MM.1S (cell line): ENCODE data around the gene PKHD1.

Experiments
- DNase-seq: peaks from one replicate; pipeline ENCODE4 v3.0.0-alpha.2; 2015
- H2AFZ ChIP-seq: fragments of 300-600 bp; sonication (generic); 2 replicates; pipeline ENCODE4 v1.6.0; 2016; ENCODE audit warnings: antibody characterized with exemption, low read length
- H3F3A ChIP-seq: fragments of 300-600 bp; sonication (generic); 2 replicates; pipeline ENCODE4 v1.6.1; 2016; ENCODE audit warnings: mild to moderate bottlenecking, antibody characterized with exemption, low read length, moderate library complexity, mixed read lengths; ENCODE audit not compliant: insufficient read depth
- H3K27ac ChIP-seq: fragments of 300-600 bp; sonication (generic); 2 replicates; pipeline ENCODE4 v1.5.1; 2016; ENCODE audit warnings: mild to moderate bottlenecking, low read length
- H3K27me3 ChIP-seq: fragments of 300-600 bp; sonication (generic); replicated peaks from 2 replicates; pipeline ENCODE4 v1.6.0; 2016; ENCODE audit warnings: low read length; ENCODE audit not compliant: insufficient read depth
- H3K36me3 ChIP-seq: fragments of 300-600 bp; sonication (generic); replicated peaks from 2 replicates; pipeline ENCODE4 v1.6.1; 2016; ENCODE audit warnings: mild to moderate bottlenecking, low read length, mixed read lengths; ENCODE audit not compliant: insufficient read depth
- H3K4me1 ChIP-seq: fragments of 300-600 bp; sonication (generic); 2 replicates; pipeline ENCODE4 v1.6.1; 2016; ENCODE audit warnings: low read length, mixed read lengths
- H3K4me2 ChIP-seq: fragments of 300-600 bp; sonication (generic); 2 replicates; pipeline ENCODE4 v1.6.0; 2016; ENCODE audit warnings: low read depth, low read length
- H3K4me3 ChIP-seq: fragments of 300-600 bp; sonication (generic); 2 replicates; pipeline ENCODE4 v1.5.1; 2016; ENCODE audit warnings: low read length, mixed read lengths
- H3K79me2 ChIP-seq: fragments of 300-600 bp; sonication (generic); 2 replicates; pipeline ENCODE4 v1.6.1; 2016; ENCODE audit warnings: mixed run types, low read length, mixed read lengths
- H3K9ac ChIP-seq: fragments of 300-600 bp; sonication (generic); 2 replicates; pipeline ENCODE4 v1.6.1; 2016; ENCODE audit warnings: low read length, mixed read lengths
- H3K9me2 ChIP-seq: fragments of 300-600 bp; sonication (generic); replicated peaks from 2 replicates; pipeline ENCODE4 v1.6.1; 2016; ENCODE audit warnings: mild to moderate bottlenecking, low read length, mixed read lengths; ENCODE audit not compliant: insufficient read depth
- H3K9me3 ChIP-seq: fragments of 300-600 bp; sonication (generic); replicated peaks from 2 replicates; pipeline ENCODE4 v1.6.1; 2016; ENCODE audit warnings: mild to moderate bottlenecking, low read length, mixed read lengths; ENCODE audit not compliant: insufficient read depth
- H4K20me1 ChIP-seq: fragments of 300-600 bp; sonication (generic); 2 replicates; pipeline ENCODE4 v1.6.1; 2016; ENCODE audit warnings: mild to moderate bottlenecking, low read length, moderate library complexity, mixed read lengths; ENCODE audit not compliant: insufficient read depth
- CTCF ChIP-seq: fragments of 300-600 bp; sonication (generic); IDR thresholded peaks from 2 replicates; pipeline ENCODE4 v1.5.1; 2016; ENCODE audit warnings: antibody characterized with exemption, low read length, mixed read lengths
- EZH2 ChIP-seq: fragments of 300-600 bp; sonication (generic); optimal IDR thresholded peaks from 2 replicates; pipeline ENCODE3; 2017; ENCODE audit warnings: low read depth, mild to moderate bottlenecking, antibody characterized with exemption, low read length, mixed read lengths
- EZH2phosphoT487 ChIP-seq: fragments of 300-600 bp; sonication (generic); IDR thresholded peaks from 2 replicates; pipeline ENCODE4 v1.6.1; 2018; ENCODE audit warnings: antibody characterized with exemption, low read length

PKHD1 gene

GRCh38 chr6:51565472-51565871 is 521.9 kb downstream of the PKHD1 start:
- Histone ChIP-seq H3K27ac (no peak overlapping the region), H4K20me1 (no peaks in the 10 kb centered on the region), H3K9ac (no peak overlapping the region), H3K4me2 (no peak overlapping the region), H3K36me3 (no peaks in the 10 kb centered on the region), H3K27me3 (no peaks in the 10 kb centered on the region), H3K4me1 (peaks cover 10% of the 10 kb centered on the region), H3K9me3 (no peaks in the 10 kb centered on the region), H3F3A (no peaks in the 10 kb centered on the region), H3K4me3 (no peak overlapping the region), H2AFZ (no peak overlapping the region), H3K9me2 (no peaks in the 10 kb centered on the region), H3K79me2 (no peaks in the 10 kb centered on the region)
- TF ChIP-seq CTCF (no peak), EZH2 (no peak), EZH2phosphoT487 (no peak)
- no peak for DNase-seq
